OCI-LY7 (cell line): Measurements from ENCODE around the gene SEC31A. TPM values are rescaled to one million over a fixed set of nuclear protein-coding genes. Genes with fewer than 3 reads are reported as not detected.

Source experiments
- BruUV-seq: library from RNA; stranded (reverse); fragments of 400-500 nt; replicated peaks from 2 replicates; lab custom pipeline; 2021; lab: Mats Ljungman, UMichigan
- CTCF ChIA-PET: fragments of 300-600 bp; sonication (Branson Sonifier 250); formaldehyde crosslinking; loops from one replicate; lab custom pipeline; 2022; ENCODE audit warnings: antibody characterized with exemption; ENCODE audit not compliant: unreplicated experiment; lab: Charles Lee
- POLR2A ChIA-PET: fragments of 300-600 bp; sonication (Branson Sonifier 250); formaldehyde crosslinking; loops from one replicate; lab custom pipeline; 2022; ENCODE audit warnings: antibody characterized with exemption; lab: Charles Lee
- DNase-seq: peaks from one replicate; pipeline ENCODE4 v3.0.0-alpha.2; 2015; ENCODE audit warnings: low spot score
- H2AFZ ChIP-seq: fragments of 200-600 bp; sonication (generic), shearing (Covaris generic); 2 replicates; pipeline ENCODE4 v1.6.1; 2014; ENCODE audit warnings: mild to moderate bottlenecking, antibody characterized with exemption, low read length, moderate library complexity
- H3K27ac ChIP-seq: fragments of 200-600 bp; sonication (generic); 2 replicates; pipeline ENCODE4 v1.5.1; 2014; ENCODE audit warnings: mixed run types, low read depth, mild to moderate bottlenecking, moderate library complexity, low read length, inconsistent platforms; ENCODE audit not compliant: poor library complexity, severe bottlenecking
- H3K36me3 ChIP-seq: fragments of 200-600 bp; sonication (generic); 2 replicates; pipeline ENCODE4 v1.6.1; 2014; ENCODE audit warnings: mild to moderate bottlenecking, antibody characterized with exemption, low read length, moderate library complexity, mixed read lengths; ENCODE audit not compliant: insufficient read depth
- H3K4me1 ChIP-seq: fragments of 200-600 bp; sonication (generic); 2 replicates; pipeline ENCODE4 v1.5.1; 2014; ENCODE audit warnings: mild to moderate bottlenecking, low read length; ENCODE audit not compliant: insufficient read depth, poor library complexity, severe bottlenecking
- H3K4me2 ChIP-seq: fragments of 200-600 bp; sonication (generic); 2 replicates; pipeline ENCODE4 v1.6.1; 2014; ENCODE audit warnings: mild to moderate bottlenecking, low read length
- H3K4me3 ChIP-seq: fragments of 200-600 bp; sonication (generic); 2 replicates; pipeline ENCODE4 v1.5.1; 2014; ENCODE audit warnings: mild to moderate bottlenecking, low read depth, low read length; ENCODE audit not compliant: poor library complexity, severe bottlenecking
- H3K79me2 ChIP-seq: fragments of 200-600 bp; sonication (generic); 2 replicates; pipeline ENCODE4 v1.6.1; 2016; ENCODE audit warnings: low read depth, mild to moderate bottlenecking, low read length, moderate library complexity, mixed read lengths; ENCODE audit not compliant: insufficient read depth
- H3K9me2 ChIP-seq: fragments of 200-600 bp; sonication (generic); 2 replicates; pipeline ENCODE4 v1.6.1; 2016; ENCODE audit warnings: mild to moderate bottlenecking, low read length, mixed read lengths; ENCODE audit not compliant: insufficient read depth
- H3K9me3 ChIP-seq: fragments of 200-600 bp; sonication (generic); 2 replicates; pipeline ENCODE4 v1.6.1; 2014; ENCODE audit warnings: mild to moderate bottlenecking, mixed run types, low read length, mixed read lengths
- H4K20me1 ChIP-seq: fragments of 200-600 bp; sonication (generic); 2 replicates; pipeline ENCODE4 v1.6.1; 2014; ENCODE audit warnings: mild to moderate bottlenecking, antibody characterized with exemption, low read length, moderate library complexity, mixed read lengths; ENCODE audit not compliant: insufficient read depth
- EZH2phosphoT487 ChIP-seq: fragments of 200-600 bp; sonication (generic); IDR thresholded peaks from 2 replicates; pipeline ENCODE4 v1.6.1; 2018; ENCODE audit warnings: low read depth, borderline replicate concordance, mild to moderate bottlenecking, mixed run types, antibody characterized with exemption, low read length, moderate library complexity, mixed read lengths
- intact Hi-C: fragments of 100-400 bp; cut with micrococcal nuclease; formaldehyde crosslinking; loops from one replicate; pipeline ENCODE4 v1.10.0; 2022; ENCODE audit not compliant: unreplicated experiment
- total RNA-seq, 2 experiments: library from RNA; depleted of rRNA in 1 of 2; stranded (reverse); fragments of >200 nt in 1 of 2; shearing (Covaris generic) in 1 of 2; gene quantifications; 2 replicates each; pipeline ENCODE4 v1.2.3, GENCODE V29; 2014 to 2022
- TF ChIP-seq, protein P1 (sequence below): fragments of 200-600 bp; sonication (generic); conservative IDR thresholded peaks from 2 replicates; pipeline ENCODE4 v1.5.1; 2014; ENCODE audit warnings: mild to moderate bottlenecking, antibody characterized with exemption, low read length, moderate library complexity, mixed read lengths

SEC31A gene
- total RNA-seq, 2 experiments from 2014 or later: 93.4 to 135 TPM

DNA sequence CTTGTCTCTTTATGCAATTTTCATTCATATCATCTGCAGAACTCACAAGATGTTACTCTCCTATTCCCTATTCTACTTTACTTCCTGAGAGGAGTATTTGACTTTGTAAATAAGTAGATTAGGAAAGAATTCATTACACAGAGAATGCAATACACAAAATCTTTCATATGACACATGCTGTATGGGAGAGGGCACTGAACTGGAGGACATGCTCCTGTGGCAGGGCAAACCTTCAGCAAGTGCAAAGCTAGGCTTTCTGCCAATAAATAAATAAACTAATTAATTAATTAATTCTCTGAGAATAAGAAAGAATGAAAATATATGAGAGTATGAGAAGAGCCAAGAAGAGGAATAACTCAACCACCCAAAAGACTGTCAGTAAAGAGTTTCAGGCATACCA, 43.5 kb upstream of the SEC31A start:
- ChIA-PET CTCF (no interaction called here), POLR2A (no interaction called here)
- Histone ChIP-seq H3K4me2 (no peak overlapping the region), H3K27ac (no peak overlapping the region), H3K36me3 (peaks cover 96% of the 10 kb centered on the region), H3K9me3 (no peaks in the 10 kb centered on the region; the same call in 1 of the 2 replicates), H3K79me2 (0 out of 2 replicates have a peak, but pooled peaks cover 3% of the 10 kb centered on the region), H3K9me2 (no peaks in the 10 kb centered on the region), H2AFZ (no peak overlapping the region), H3K4me1 (peaks cover 12% of the 10 kb centered on the region), H3K4me3 (no peak overlapping the region), H4K20me1 (no peaks in the 10 kb centered on the region)
- no peak for DNase-seq
- TF ChIP-seq, protein P1, sequence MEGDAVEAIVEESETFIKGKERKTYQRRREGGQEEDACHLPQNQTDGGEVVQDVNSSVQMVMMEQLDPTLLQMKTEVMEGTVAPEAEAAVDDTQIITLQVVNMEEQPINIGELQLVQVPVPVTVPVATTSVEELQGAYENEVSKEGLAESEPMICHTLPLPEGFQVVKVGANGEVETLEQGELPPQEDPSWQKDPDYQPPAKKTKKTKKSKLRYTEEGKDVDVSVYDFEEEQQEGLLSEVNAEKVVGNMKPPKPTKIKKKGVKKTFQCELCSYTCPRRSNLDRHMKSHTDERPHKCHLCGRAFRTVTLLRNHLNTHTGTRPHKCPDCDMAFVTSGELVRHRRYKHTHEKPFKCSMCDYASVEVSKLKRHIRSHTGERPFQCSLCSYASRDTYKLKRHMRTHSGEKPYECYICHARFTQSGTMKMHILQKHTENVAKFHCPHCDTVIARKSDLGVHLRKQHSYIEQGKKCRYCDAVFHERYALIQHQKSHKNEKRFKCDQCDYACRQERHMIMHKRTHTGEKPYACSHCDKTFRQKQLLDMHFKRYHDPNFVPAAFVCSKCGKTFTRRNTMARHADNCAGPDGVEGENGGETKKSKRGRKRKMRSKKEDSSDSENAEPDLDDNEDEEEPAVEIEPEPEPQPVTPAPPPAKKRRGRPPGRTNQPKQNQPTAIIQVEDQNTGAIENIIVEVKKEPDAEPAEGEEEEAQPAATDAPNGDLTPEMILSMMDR: no peak
- no peak for TF ChIP-seq EZH2phosphoT487
- intact Hi-C loops: no loop called here
- no TSS peak for BruUV-seq

GRCh38 chr4:82930848-82931755, 40.1 kb upstream of the SEC31A start:
- TF ChIP-seq, protein P1: no peak
- no peak for TF ChIP-seq EZH2phosphoT487
- no peaks in the 10 kb centered on the region; the same call in 1 of the 2 replicates for H3K9me3 ChIP-seq
- H4K20me1 ChIP-seq: no peaks in the 10 kb centered on the region
- H3K4me1 ChIP-seq: peaks cover 12% of the 10 kb centered on the region
- POLR2A ChIA-PET: interaction anchor here (0.6 to 1.2 kb wide), 2 partner anchors 9 to 69 kb away, joined by 3 to 5 read pairs; no protein-coding TSS in a partner anchor
- BruUV-seq: no TSS peak
- H3K4me3 ChIP-seq: no peak overlapping the region
- CTCF ChIA-PET: no interaction called here
- no peak overlapping the region for H2AFZ ChIP-seq
- no peak overlapping the region for H3K4me2 ChIP-seq
- no peak for DNase-seq
- H3K36me3 ChIP-seq: peaks cover 94% of the 10 kb centered on the region
- no peaks in the 10 kb centered on the region for H3K9me2 ChIP-seq
- H3K79me2 ChIP-seq: 0 out of 2 replicates have a peak, but pooled peaks cover 3% of the 10 kb centered on the region
- intact Hi-C loops: no loop called here
- peak overlapping the region; percentile 2 for H3K27ac ChIP-seq
